ENCODE results near the gene C12orf60.

- TF ChIP-seq, protein P1, sequence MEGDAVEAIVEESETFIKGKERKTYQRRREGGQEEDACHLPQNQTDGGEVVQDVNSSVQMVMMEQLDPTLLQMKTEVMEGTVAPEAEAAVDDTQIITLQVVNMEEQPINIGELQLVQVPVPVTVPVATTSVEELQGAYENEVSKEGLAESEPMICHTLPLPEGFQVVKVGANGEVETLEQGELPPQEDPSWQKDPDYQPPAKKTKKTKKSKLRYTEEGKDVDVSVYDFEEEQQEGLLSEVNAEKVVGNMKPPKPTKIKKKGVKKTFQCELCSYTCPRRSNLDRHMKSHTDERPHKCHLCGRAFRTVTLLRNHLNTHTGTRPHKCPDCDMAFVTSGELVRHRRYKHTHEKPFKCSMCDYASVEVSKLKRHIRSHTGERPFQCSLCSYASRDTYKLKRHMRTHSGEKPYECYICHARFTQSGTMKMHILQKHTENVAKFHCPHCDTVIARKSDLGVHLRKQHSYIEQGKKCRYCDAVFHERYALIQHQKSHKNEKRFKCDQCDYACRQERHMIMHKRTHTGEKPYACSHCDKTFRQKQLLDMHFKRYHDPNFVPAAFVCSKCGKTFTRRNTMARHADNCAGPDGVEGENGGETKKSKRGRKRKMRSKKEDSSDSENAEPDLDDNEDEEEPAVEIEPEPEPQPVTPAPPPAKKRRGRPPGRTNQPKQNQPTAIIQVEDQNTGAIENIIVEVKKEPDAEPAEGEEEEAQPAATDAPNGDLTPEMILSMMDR (IDR thresholded peaks at IDR 0.05; ENCODE audit: control extremely low read depth in 1 of 3, insufficient read depth in 1 of 3, low read depth in 1 of 3, low read length in 3 of 3) = no peak
- TF ChIP-seq POLR2A (IDR thresholded peaks at IDR 0.05; ENCODE audit: control extremely low read depth in 1 of 2, low read depth in 2 of 2, low read length in 2 of 2) (no peak), POLR2AphosphoS5 (IDR thresholded peaks at IDR 0.05; ENCODE audit: low read depth, low read length) (no peak), ZNF274 (IDR thresholded peaks at IDR 0.05; ENCODE audit: borderline replicate concordance, extremely low read depth, low read length) (no peak), CBX8 (IDR thresholded peaks at IDR 0.05; ENCODE audit: borderline replicate concordance, low read depth, low read length) (no peak), SP1 (IDR thresholded peaks at IDR 0.05; ENCODE audit: low read depth, low read length) (no peak), RXRA (IDR thresholded peaks at IDR 0.05; ENCODE audit: insufficient read depth, low read depth, low read length) (no peak)
Observed at GRCh38 chr12:14840616-14841015, 37.1 kb downstream of the C12orf60 start.

Measured in H1 (cell line).